Activated naive CD8-positive, alpha-beta T cell (primary cell): ENCODE results near the gene C1orf122.

Source experiments
- H3K27ac Mint-ChIP-seq: one replicate; pipeline ENCODE4 v1.8.0; 2021; ENCODE audit warnings: mixed read lengths
- H3K27me3 Mint-ChIP-seq: one replicate; pipeline ENCODE4 v1.8.0; 2021; ENCODE audit warnings: mixed read lengths
- H3K36me3 Mint-ChIP-seq: one replicate; pipeline ENCODE4 v1.8.0; 2021; ENCODE audit warnings: mixed read lengths
- H3K4me1 Mint-ChIP-seq: one replicate; pipeline ENCODE4 v1.8.0; 2021; ENCODE audit warnings: low read depth, mixed read lengths
- H3K4me3 Mint-ChIP-seq: one replicate; pipeline ENCODE4 v1.8.0; 2021; ENCODE audit warnings: mild to moderate bottlenecking, mixed read lengths
- H3K9me3 Mint-ChIP-seq: one replicate; pipeline ENCODE4 v1.8.0; 2021; ENCODE audit warnings: low read depth, mixed read lengths

C1orf122 gene

DNA sequence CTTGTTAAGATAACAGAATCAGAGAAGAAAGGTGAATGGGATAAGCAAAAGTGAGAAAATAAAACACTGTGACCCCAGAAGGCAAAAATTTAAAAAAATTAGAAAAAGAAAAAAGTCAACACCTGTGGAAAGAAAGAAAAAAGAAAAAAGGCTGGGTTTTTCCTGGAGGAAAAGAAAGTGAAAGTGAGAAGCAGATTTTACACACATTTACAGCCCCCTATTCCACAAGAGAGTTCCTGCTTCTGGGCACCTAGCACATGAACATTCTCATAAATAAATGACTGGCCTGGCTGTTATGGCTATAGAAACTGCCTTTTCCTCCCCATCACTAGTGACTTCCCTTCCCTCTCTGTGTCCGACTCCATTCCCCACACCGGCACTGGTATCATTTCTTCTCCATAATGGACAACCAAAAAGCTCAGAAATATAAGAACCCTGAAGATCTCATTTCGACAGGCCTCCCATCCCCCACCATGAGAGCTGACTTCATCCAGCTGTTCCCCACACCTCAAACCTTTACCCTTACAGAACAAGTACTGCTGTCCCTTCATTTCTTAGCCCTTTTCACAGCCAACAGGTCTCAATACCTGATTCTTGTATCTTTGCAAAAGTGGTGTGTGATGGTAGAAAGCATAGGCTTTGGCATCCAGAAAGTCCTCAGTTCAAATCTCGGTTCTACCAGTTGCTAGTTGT is 39.2 kb downstream of the C1orf122 start:
- Mint-ChIP-seq H3K4me1 (peaks cover 49% of the 10 kb centered on the region), H3K9me3 (no peaks in the 10 kb centered on the region), H3K27ac (peak overlapping the region; percentile 67), H3K4me3 (peak overlapping the region; percentile 76), H3K36me3 (peaks cover 10% of the 10 kb centered on the region), H3K27me3 (no peaks in the 10 kb centered on the region)

DNA sequence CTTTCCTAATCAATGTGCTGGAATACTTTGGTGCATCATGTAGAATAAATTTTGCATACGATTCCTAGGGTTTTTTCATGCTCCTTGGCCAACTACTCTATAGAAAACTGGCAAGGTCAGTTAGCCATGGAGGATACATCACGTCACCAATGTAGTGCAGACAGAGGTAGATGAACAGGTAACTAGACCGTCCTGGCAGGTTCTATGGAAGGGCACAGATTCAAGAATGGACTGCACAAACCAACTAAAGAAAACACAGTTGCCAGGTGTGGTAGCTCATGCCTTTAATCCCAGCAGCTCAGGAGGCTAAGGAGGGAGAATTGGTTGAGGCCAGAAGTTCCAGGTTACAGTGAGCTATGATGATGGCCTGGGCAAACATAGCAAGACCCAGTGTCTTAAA is 41.9 kb downstream of the C1orf122 start:
- Mint-ChIP-seq H3K27ac (no peak overlapping the region), H3K36me3 (peaks cover 13% of the 10 kb centered on the region), H3K4me1 (peaks cover 54% of the 10 kb centered on the region), H3K27me3 (no peaks in the 10 kb centered on the region), H3K9me3 (no peaks in the 10 kb centered on the region), H3K4me3 (no peak overlapping the region)

DNA sequence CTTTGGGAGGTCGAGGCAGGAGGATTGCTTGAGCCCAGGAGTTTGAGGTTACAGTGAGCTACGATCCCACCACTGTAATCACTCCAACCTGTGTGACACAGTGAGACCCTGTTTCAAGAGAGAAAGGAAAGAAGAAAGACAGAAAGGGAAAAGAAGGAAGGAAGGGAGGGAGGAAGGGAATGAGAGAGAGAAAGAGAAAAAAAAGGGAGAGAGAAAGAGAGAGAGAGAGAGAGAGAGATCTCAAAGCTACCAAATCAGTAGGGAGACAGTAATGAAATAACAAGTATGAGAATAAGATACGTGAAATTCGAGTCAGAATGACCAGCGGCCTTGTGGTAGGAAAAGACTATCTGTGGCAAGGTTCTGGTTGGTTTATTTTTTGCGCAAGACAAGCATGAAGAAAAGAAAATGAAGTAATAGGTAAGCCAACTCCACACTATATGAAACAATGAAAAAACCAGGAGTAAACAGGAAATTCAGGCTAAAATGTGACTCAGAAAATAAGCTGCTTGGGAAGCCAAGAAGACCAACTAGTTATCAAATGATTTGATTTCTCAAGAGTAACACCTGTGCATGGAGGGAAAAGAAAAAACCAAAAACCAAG is 42.9 kb downstream of the C1orf122 start:
- H3K4me1 Mint-ChIP-seq = peaks cover 58% of the 10 kb centered on the region

DNA sequence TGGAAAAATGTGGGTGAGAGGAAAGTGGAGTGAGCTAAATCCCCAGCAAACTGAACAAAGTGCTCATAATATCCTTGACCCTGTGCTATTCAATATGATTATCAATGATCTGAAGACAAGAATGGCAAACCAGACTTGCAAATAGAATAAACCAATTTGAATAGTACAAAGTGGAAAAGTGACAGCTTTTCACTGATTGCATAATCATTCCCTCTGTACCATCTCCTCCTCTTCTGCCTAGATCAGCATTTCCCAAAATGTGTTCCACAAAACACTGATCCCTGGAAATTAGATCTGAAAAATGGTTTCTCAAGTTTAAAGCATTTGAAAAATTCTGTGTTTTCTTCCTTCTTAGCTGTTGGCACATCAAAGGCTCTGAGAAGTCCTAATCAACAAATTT is 43.7 kb downstream of the C1orf122 start:
- Mint-ChIP-seq H3K36me3 (peaks cover 10% of the 10 kb centered on the region), H3K9me3 (no peaks in the 10 kb centered on the region), H3K27me3 (no peaks in the 10 kb centered on the region), H3K4me1 (peaks cover 54% of the 10 kb centered on the region), H3K27ac (no peak overlapping the region), H3K4me3 (no peak overlapping the region)

More for the DNA sequence above, 42.9 kb downstream of the C1orf122 start:
- H3K9me3 Mint-ChIP-seq = no peaks in the 10 kb centered on the region
- H3K27ac Mint-ChIP-seq = no peak overlapping the region
- no peaks in the 10 kb centered on the region for H3K27me3 Mint-ChIP-seq
- H3K36me3 Mint-ChIP-seq = peaks cover 10% of the 10 kb centered on the region
- H3K4me3 Mint-ChIP-seq = no peak overlapping the region

DNA sequence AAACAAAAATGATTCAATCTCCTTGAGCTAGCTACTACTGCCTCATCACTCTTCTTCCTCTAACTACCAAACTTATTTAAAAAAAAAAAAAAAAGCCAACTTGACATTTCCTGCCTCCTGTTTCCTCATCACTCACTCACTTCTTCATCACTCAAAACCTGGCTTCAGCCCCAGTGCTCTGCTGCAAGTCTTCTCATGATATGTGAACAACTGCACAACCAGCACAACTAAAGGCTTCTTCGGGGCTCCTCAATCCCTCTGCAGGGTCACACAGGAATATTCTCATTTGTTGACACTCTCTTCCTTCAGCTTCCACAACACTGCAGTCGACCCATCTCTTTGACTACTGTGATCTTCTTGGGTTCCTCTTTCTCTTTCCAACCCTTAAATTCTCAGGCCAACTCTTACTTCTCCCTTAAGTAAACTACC is 44.2 kb downstream of the C1orf122 start:
- Mint-ChIP-seq H3K27me3 (no peaks in the 10 kb centered on the region), H3K36me3 (peaks cover 9% of the 10 kb centered on the region), H3K4me1 (peaks cover 51% of the 10 kb centered on the region), H3K27ac (no peak overlapping the region), H3K9me3 (no peaks in the 10 kb centered on the region), H3K4me3 (no peak overlapping the region)

DNA sequence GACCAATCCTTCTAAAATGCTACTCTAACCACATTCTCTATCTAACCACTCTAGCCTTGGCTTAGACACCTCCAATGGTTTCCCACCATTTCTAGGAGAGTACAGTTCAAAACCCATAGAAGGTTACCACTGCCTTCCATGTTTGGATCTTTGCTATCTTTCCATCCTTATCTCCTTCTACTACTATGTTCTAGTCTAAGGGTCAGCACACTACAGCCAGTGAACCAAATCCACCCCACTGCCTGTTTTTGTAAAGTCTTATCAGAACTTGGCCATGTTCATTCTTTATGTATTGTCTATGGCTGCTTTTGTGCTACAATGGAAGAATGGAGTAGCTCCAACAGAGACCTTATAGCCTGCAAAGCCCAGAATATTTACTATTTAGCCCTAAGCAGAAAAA is 45.6 kb downstream of the C1orf122 start:
- Mint-ChIP-seq H3K4me1 (peaks cover 56% of the 10 kb centered on the region), H3K9me3 (no peaks in the 10 kb centered on the region), H3K36me3 (peaks cover 11% of the 10 kb centered on the region), H3K27me3 (no peaks in the 10 kb centered on the region), H3K27ac (peak overlapping the region; percentile 1), H3K4me3 (no peak overlapping the region)

DNA sequence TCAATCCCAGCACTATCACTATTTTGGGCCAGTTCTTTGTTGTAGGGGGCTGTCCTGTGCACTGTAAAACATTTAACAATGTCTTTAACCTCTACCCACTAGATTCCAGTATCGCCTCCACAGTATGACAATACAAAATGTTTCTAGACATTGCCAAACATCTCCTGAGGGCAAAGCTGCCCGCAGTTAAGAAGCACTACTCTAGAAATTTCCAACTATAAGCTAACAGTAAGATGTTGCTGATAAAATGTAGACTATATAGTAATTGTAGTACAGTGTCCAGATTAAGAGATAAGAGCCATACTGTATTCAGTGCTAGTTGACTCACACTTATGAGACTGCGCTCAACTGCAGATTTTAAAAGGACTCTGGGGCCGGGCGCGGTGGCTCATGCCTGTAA is 46.8 kb downstream of the C1orf122 start:
- H3K36me3 Mint-ChIP-seq = peaks cover 6% of the 10 kb centered on the region
- no peak overlapping the region for H3K4me3 Mint-ChIP-seq
- no peak overlapping the region for H3K27ac Mint-ChIP-seq
- H3K27me3 Mint-ChIP-seq = no peaks in the 10 kb centered on the region
- H3K9me3 Mint-ChIP-seq = no peaks in the 10 kb centered on the region
- H3K4me1 Mint-ChIP-seq = peaks cover 50% of the 10 kb centered on the region
